GM23248 (cell line): Measurements from ENCODE around the gene SLC43A2. TPM values are rescaled to one million over a fixed set of nuclear protein-coding genes. Genes with fewer than 3 reads are reported as not detected.

Experiments used
- DNase-seq: peaks from one replicate; pipeline ENCODE4 v3.0.0-alpha.2; 2015
- H2AFZ ChIP-seq: fragments of 200-600 bp; sonication (generic); 2 replicates; pipeline ENCODE4 v1.6.1; 2016; ENCODE audit warnings: antibody characterized with exemption
- H3F3A ChIP-seq: fragments of 200-600 bp; sonication (generic); 2 replicates; pipeline ENCODE4 v1.6.1; 2016; ENCODE audit warnings: mild to moderate bottlenecking, antibody characterized with exemption, mixed run types; ENCODE audit not compliant: insufficient read depth
- H3K27ac ChIP-seq: fragments of 200-600 bp; sonication (generic); 2 replicates; pipeline ENCODE4 v1.5.1; 2016; ENCODE audit warnings: mild to moderate bottlenecking
- H3K27me3 ChIP-seq: fragments of 200-600 bp; sonication (generic); replicated peaks from 2 replicates; pipeline ENCODE4 v1.6.1; 2016; ENCODE audit warnings: mild to moderate bottlenecking; ENCODE audit not compliant: insufficient read depth
- H3K36me3 ChIP-seq: fragments of 200-600 bp; sonication (generic); 2 replicates; pipeline ENCODE4 v1.6.1; 2016; ENCODE audit warnings: low read depth, mild to moderate bottlenecking
- H3K4me1 ChIP-seq: fragments of 200-600 bp; sonication (generic); 2 replicates; pipeline ENCODE4 v1.6.1; 2016; ENCODE audit warnings: mild to moderate bottlenecking; ENCODE audit not compliant: insufficient read depth
- H3K4me2 ChIP-seq: fragments of 200-600 bp; sonication (generic); one replicate; pipeline ENCODE4 v1.6.1; 2016; ENCODE audit warnings: mild to moderate bottlenecking; ENCODE audit not compliant: unreplicated experiment
- H3K4me3 ChIP-seq: fragments of 200-600 bp; sonication (generic); 2 replicates; pipeline ENCODE4 v1.5.1; 2016; ENCODE audit warnings: mild to moderate bottlenecking
- H3K79me2 ChIP-seq: fragments of 200-600 bp; sonication (generic); 2 replicates; pipeline ENCODE4 v1.6.1; 2016; ENCODE audit warnings: mild to moderate bottlenecking; ENCODE audit not compliant: insufficient read depth
- H3K9ac ChIP-seq: fragments of 200-600 bp; sonication (generic); 2 replicates; pipeline ENCODE4 v1.6.1; 2016; ENCODE audit warnings: mild to moderate bottlenecking
- H3K9me2 ChIP-seq: fragments of 200-600 bp; sonication (generic); 2 replicates; pipeline ENCODE4 v1.6.1; 2016; ENCODE audit warnings: mixed run types, mild to moderate bottlenecking, moderate library complexity; ENCODE audit not compliant: insufficient read depth
- H3K9me3 ChIP-seq: fragments of 200-600 bp; sonication (generic); one replicate; pipeline ENCODE4 v1.6.1; 2017; ENCODE audit warnings: low read depth
- H4K20me1 ChIP-seq: fragments of 200-600 bp; sonication (generic); 2 replicates; pipeline ENCODE4 v1.6.0; 2016; ENCODE audit not compliant: insufficient read depth
- EZH2 ChIP-seq: fragments of 200-600 bp; sonication (generic); IDR thresholded peaks from 2 replicates; pipeline ENCODE4 v1.6.1; 2018; ENCODE audit warnings: antibody characterized with exemption, mild to moderate bottlenecking; ENCODE audit not compliant: insufficient read depth, poor library complexity, severe bottlenecking
- EZH2phosphoT487 ChIP-seq: fragments of 200-600 bp; sonication (generic); IDR thresholded peaks from 2 replicates; pipeline ENCODE4 v1.6.1; 2018; ENCODE audit warnings: antibody characterized with exemption, moderate library complexity, mild to moderate bottlenecking, low read depth; ENCODE audit not compliant: insufficient read depth
- WGBS, 2 experiments: methylation state at CpG; one replicate each; pipeline ENCODE4 v1.1.6; 2015 to 2017; ENCODE audit warnings: low lambda C conversion rate in 2 of 2, low coverage in 1 of 2; ENCODE audit errors: missing lambda C conversion rate in 2 of 2; 5-methylcytosine and 5-hydroxymethylcytosine counted together
- in situ Hi-C: fragments of 300-500 bp; cut with MboI; formaldehyde crosslinking; loops from 2 replicates; pipeline ENCODE4 v1.15.0; 2020
- polyA plus RNA-seq: library from polyadenylated mRNA; unstranded; fragments of >200 nt; fragmentation: Nextera tagmentation; extraction: Ambion mirVana; gene quantifications from 2 replicates; pipeline ENCODE4 v1.2.1, GENCODE V29; 2016
- total RNA-seq: library from RNA; depleted of rRNA; stranded (reverse); fragments of >200 nt; shearing (Covaris generic); gene quantifications from 2 replicates; pipeline ENCODE4 v1.2.3, GENCODE V29; 2014

Gene SLC43A2
- total and polyA plus RNA-seq, 2 experiments from 2014 or later = 6.0 to 8.6 TPM

DNA sequence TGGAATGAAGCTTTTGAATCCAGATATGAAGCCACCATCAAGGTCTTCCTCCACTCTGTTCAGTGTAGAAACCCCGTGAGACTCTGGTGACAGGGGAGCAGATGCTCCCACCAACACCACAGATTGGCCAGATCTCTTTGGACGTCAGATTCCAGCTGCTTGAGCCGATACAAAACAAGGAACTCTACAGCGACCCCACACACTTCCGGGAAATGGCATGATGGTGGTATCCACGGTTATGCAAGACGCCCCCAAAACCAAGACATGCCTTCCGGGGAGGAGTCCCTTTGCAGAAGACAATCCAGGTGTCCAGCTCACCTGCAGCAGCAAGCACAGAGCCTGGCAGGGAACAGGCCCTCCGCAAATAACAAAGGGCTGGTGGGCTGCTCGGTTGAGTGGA is 46.3 kb downstream of the SLC43A2 start:
- Histone ChIP-seq H3K9me2 (no peaks in the 10 kb centered on the region), H3K9me3 (no peaks in the 10 kb centered on the region), H3K4me2 (no peak overlapping the region), H3K9ac (no peak overlapping the region), H2AFZ (no peak overlapping the region), H3K4me3 (no peak overlapping the region), H4K20me1 (no peaks in the 10 kb centered on the region), H3K36me3 (no peaks in the 10 kb centered on the region), H3K4me1 (peaks cover 7% of the 10 kb centered on the region), H3K27me3 (no peaks in the 10 kb centered on the region), H3K27ac (no peak overlapping the region), H3K79me2 (no peaks in the 10 kb centered on the region), H3F3A (no peaks in the 10 kb centered on the region)
- TF ChIP-seq EZH2phosphoT487 (no peak), EZH2 (no peak)
- in situ Hi-C loops = no loop called here
- no peak for DNase-seq
- 86 to 88% methylated on average over 10 of the region's 10 CpGs for WGBS, 2 experiments

DNA sequence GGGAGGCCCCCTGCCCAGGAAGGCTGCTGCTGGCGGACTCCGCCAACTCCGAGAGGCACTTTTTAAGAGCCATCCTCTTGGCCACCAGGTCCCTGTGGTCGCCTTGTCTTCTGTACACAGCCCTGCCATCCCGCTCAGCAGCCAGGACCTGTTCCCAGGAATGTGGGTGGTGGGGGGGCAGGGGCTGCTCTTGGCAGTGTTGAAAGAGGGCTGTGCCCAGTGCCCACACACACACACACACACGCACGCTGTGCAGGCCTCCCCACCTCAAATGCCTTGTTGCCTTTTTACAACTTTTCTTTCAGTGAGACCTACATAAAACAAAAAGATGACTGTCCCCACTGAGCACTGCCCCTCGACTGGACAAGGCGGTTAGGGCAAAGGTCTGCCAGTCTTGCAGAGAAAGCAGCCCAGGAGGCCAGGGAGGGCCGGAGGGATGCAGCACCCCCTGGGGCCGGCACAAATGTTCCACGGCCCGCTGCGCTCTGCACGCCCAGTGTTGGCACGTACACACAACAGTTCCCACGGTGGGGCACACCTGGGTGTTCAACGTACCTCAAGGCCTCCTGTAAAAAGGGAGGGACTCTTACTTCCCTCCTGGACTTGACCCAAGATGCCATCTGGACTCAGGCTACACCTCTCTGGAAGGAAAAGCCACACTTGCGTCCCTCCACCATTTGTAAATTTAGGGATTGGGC is 47.5 kb downstream of the SLC43A2 start:
- no peaks in the 10 kb centered on the region for H3K36me3 ChIP-seq
- in situ Hi-C loops = no loop called here
- H3K27ac ChIP-seq = no peak overlapping the region
- no peaks in the 10 kb centered on the region for H3K9me3 ChIP-seq
- no peaks in the 10 kb centered on the region for H3K9me2 ChIP-seq
- H3F3A ChIP-seq = no peaks in the 10 kb centered on the region
- TF ChIP-seq EZH2phosphoT487 (no peak), EZH2 (no peak)
- no peaks in the 10 kb centered on the region for H3K27me3 ChIP-seq
- no peaks in the 10 kb centered on the region for H4K20me1 ChIP-seq
- no peaks in the 10 kb centered on the region for H3K79me2 ChIP-seq
- H3K4me1 ChIP-seq = peaks cover 8% of the 10 kb centered on the region
- H3K4me2 ChIP-seq = no peak overlapping the region
- H3K9ac ChIP-seq = no peak overlapping the region
- no peak overlapping the region for H2AFZ ChIP-seq
- WGBS, 2 experiments = 86 to 88% methylated on average over 17 to 19 of the region's 19 CpGs
- DNase-seq = no peak
- H3K4me3 ChIP-seq = no peak overlapping the region

DNA sequence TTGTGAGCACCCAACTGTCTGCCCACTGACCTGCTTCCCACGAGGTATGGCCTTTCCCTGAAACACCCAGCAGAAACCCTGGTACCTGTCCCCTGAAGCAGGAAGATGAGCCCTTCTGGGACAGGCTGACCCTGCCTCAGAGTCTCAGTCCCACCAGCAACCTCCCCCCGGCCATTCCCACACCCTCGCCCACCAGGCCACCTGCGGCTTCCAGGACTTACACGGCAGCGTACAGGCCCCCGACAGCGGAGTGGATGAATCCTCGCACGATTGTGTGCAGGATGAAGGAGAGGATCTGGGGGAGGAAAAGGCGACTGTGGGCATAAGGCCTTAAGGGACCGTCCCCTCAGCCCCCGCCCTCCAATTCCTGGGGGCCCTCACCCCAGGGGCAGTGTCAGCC is 50.6 kb downstream of the SLC43A2 start:
- Histone ChIP-seq H3K9me3 (no peaks in the 10 kb centered on the region), H3K27ac (peak overlapping the region; percentile 81), H4K20me1 (no peaks in the 10 kb centered on the region), H3K4me3 (no peak overlapping the region), H3K27me3 (no peaks in the 10 kb centered on the region), H3K9ac (peak overlapping the region; percentile 66; the same call in 1 of the 2 replicates), H2AFZ (peak overlapping the region; percentile 75; the same call in 1 of the 2 replicates), H3K4me1 (peaks cover 8% of the 10 kb centered on the region), H3F3A (no peaks in the 10 kb centered on the region), H3K36me3 (no peaks in the 10 kb centered on the region), H3K4me2 (peak overlapping the region; percentile 46), H3K79me2 (no peaks in the 10 kb centered on the region), H3K9me2 (no peaks in the 10 kb centered on the region)
- TF ChIP-seq EZH2phosphoT487 (no peak), EZH2 (no peak)
- 81 to 85% methylated on average over 13 of the region's 13 CpGs for WGBS, 2 experiments
- no peak for DNase-seq
- in situ Hi-C loops = no loop called here

DNA sequence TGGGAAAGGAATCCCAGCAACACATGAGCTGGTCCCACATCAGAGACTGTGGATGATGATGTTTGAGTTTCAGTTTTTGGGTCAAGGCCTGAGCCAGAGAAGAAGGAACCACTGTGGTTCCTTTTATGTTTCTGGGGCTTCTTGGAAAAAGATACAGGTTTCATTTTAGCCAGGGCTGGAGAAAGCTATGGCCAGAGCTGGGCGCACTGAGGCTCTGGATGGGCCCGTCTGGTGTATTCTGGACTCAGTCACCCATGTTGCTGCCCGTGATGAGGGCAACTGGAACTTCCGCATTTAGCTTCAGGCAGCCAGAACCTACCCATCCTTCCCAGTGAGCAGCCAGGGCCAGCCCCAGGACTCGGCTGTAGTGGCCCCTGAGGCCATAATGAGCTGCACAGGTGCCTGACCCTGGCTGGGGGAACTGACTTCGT is 51.0 kb downstream of the SLC43A2 start:
- no peaks in the 10 kb centered on the region for H3K9me3 ChIP-seq
- no peak for TF ChIP-seq EZH2
- TF ChIP-seq EZH2phosphoT487 = no peak
- peak overlapping the region; percentile 81 for H3K27ac ChIP-seq
- WGBS, 2 experiments = 43 to 48% methylated on average over 6 of the region's 6 CpGs
- peak overlapping the region; percentile 46 for H3K4me2 ChIP-seq
- peak overlapping the region; percentile 66 for H3K9ac ChIP-seq
- H3F3A ChIP-seq = no peaks in the 10 kb centered on the region
- H3K9me2 ChIP-seq = no peaks in the 10 kb centered on the region
- H3K27me3 ChIP-seq = no peaks in the 10 kb centered on the region
- peaks cover 8% of the 10 kb centered on the region for H3K4me1 ChIP-seq
- in situ Hi-C loops = no loop called here
- no peaks in the 10 kb centered on the region for H3K36me3 ChIP-seq
- no peaks in the 10 kb centered on the region for H4K20me1 ChIP-seq
- peak overlapping the region; percentile 75 for H2AFZ ChIP-seq
- H3K4me3 ChIP-seq = peak overlapping the region; percentile 23
- DNase-seq = no peak
- no peaks in the 10 kb centered on the region for H3K79me2 ChIP-seq
